Choroid plexus epithelial cell (primary cell): Measurements from ENCODE around the gene CES2.
"Not testable (repeated sequence)": the region's sequence is repeated elsewhere in the genome, so short reads cannot be mapped to it uniquely, and the experiment has no call there.

ENCODE experiments used
- DNase-seq: peaks from one replicate; pipeline ENCODE4 v3.0.0-alpha.2; 2010; ENCODE audit warnings: low read depth
- H3K4me3 ChIP-seq: 2 replicates; pipeline ENCODE4 v1.5.1; 2011; ENCODE audit warnings: low read depth, mild to moderate bottlenecking, control low read depth, low read length, moderate library complexity
- TF ChIP-seq, protein P1 (sequence below): conservative IDR thresholded peaks from 2 replicates; pipeline ENCODE4 v1.5.1; 2011; ENCODE audit warnings: low read depth, mild to moderate bottlenecking, control low read depth, inconsistent platforms, low read length, moderate library complexity

Gene CES2

GRCh38 chr16:66891360-66891759 is 44.0 kb upstream of the CES2 start:
- H3K4me3 ChIP-seq = no peak overlapping the region
- TF ChIP-seq, protein P1, sequence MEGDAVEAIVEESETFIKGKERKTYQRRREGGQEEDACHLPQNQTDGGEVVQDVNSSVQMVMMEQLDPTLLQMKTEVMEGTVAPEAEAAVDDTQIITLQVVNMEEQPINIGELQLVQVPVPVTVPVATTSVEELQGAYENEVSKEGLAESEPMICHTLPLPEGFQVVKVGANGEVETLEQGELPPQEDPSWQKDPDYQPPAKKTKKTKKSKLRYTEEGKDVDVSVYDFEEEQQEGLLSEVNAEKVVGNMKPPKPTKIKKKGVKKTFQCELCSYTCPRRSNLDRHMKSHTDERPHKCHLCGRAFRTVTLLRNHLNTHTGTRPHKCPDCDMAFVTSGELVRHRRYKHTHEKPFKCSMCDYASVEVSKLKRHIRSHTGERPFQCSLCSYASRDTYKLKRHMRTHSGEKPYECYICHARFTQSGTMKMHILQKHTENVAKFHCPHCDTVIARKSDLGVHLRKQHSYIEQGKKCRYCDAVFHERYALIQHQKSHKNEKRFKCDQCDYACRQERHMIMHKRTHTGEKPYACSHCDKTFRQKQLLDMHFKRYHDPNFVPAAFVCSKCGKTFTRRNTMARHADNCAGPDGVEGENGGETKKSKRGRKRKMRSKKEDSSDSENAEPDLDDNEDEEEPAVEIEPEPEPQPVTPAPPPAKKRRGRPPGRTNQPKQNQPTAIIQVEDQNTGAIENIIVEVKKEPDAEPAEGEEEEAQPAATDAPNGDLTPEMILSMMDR = no peak

DNA sequence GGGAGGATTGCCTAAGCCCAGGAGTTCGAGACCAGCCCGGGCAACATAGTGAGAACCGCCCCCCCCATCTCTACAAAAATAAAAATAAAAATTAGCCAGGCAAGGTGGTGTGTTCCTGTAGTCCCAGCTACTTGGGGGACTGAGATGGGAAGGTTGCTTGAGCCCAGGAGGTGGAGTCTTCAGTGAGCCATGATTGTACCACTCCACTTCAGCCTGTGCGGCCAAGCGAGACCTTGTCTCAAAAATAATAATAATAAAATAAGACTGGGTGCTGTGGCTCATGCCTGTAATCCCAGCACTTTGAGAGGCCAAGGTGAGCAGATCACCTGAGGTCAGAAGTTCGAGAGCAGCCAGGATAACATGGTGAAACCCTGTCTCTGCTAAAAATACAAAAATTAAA is 43.5 kb upstream of the CES2 start:
- TF ChIP-seq, protein P1 = no peak
- DNase-seq = no peak
- H3K4me3 ChIP-seq = no peak overlapping the region

More at GRCh38 chr16:66891360-66891759, 44.0 kb upstream of the CES2 start:
- DNase-seq = no peak

DNA sequence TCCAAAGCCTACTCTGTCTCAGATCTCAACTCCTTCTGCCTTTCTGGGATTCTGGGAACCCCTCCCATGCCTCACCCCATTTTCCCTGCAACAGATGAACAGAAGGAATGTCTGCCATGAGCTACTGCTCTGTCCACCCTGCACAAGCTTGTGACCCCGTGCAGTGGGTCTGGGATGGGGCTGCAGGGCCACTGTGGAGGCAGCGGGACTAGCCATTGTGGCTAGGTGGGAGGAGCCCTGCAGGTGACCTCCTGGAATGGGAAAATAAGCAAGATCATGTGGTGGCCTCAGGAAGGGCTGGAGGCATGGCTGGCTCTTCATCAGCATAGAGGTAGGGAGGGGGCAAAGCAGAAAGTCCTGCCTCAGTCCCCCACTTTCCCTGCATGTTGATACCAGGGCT is 41.3 kb upstream of the CES2 start:
- no peak overlapping the region for H3K4me3 ChIP-seq
- DNase-seq = no peak
- TF ChIP-seq, protein P1 = no peak

DNA sequence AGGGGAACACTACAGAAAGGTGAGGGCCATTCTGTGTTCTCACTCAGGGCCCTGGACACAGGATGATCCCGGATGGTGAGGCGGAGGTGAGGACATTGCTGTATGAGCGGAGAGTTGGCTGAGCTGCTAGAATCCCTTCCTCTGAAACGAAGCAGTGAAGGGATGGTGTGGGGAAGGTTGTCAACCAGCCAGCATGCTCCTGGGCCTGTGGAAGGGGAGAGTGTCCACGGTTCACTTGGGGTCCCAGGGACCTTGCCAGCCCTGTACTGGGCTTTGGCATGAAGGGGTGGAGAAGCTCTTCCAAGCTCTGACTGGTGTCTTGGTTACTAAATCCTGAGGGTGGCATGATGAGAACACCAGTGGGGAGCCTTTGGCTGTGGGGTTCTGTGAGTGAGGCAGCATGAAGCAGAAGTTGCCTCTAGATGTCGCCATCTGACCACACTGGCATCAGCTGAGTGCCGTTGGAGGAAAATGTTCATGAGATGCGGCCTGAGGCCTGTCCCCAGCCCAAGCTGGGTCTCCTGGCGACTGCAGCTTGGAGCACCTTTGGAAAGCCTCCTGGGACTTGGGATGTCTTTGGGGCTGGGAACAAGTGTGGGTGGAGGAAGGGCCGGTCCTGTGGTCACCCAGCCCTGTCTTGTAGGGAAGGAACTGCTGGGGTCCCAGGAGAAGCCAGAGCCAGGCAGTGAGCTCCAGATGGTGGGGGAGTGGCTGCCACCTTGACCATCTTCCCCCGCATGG is 40.2 kb upstream of the CES2 start:
- no peak overlapping the region for H3K4me3 ChIP-seq
- peak; percentile 86 for DNase-seq
- TF ChIP-seq, protein P1 = peak; percentile 95

DNA sequence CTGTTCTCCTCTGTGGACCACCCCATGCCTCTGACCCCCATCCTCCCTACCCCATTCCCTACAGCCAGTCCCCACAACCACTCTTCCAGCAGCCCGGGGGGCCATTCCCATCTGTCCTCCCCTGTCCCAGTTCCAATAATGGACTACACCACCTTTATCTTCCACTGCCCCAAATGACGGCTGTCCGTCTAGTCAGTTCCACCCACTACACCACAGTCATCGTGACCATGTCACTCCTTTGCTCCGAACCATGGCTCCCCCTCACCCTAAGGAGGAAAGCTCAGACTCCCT is 39.7 kb upstream of the CES2 start:
- TF ChIP-seq, protein P1 = no peak
- no peak for DNase-seq
- H3K4me3 ChIP-seq = no peak overlapping the region

GRCh38 chr16:66895999-66896398 is 39.3 kb upstream of the CES2 start:
- no peak overlapping the region for H3K4me3 ChIP-seq

GRCh38 chr16:66896682-66897081 is 38.6 kb upstream of the CES2 start:
- not testable (repeated sequence) for H3K4me3 ChIP-seq, DNase-seq

More at GRCh38 chr16:66895999-66896398, 39.3 kb upstream of the CES2 start:
- TF ChIP-seq, protein P1 = no peak
- DNase-seq = no peak
